ENCODE measurements around the gene MGAT3.

The MGAT3 gene

DNA sequence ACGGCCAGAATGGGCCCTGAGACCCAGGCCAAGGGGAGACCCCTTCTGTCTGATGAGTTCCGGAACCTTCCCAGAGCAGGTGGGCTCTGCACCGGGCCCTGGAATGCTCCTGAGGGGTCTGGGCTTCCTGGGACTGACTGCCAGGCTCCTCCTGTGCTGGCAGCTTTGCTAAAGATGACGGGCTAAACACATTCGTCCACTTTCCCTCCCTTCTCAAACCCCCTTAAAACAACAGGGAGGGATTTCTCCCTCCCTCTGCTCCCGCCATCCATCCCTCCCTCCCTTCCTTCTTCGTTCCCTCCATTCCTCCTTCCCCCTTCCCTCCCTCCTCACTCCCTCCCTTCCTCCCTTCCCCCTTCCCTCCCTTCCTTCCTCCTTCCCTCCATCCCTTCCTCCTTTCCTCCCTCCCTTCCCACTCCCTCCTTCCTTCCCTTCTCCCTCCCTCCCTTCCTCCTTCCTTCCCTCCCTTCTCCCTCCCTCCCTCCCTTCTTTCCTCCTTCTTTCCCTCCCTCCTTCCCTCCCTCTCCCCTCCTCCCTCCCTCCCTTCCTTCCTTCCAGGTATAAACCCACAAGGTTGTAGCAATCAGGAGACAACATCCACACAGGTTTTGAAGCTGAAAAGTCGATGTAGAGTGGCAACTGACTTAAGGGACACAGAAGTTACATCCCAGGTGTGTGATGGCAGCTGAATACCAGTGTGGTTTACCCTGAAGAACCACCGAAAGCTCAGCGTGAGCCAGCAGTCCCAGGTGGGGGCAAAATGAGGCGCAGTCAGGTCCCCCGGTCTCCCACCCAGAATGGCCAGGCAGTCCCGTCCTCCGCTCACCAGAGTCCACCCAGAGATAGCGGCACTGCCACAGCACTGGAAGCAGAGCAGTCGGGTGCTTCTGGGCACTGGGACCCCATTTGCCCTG, 18.8 kb upstream of the MGAT3 start:
- no peak for DNase-seq (ENCODE audit: low read depth)
- no peaks in the 10 kb centered on the region for H3K36me3 ChIP-seq (ENCODE audit: control insufficient read depth, insufficient read depth, low read length, severe bottlenecking)
- H3K9ac ChIP-seq (ENCODE audit: low read length), result peak overlapping the region; percentile 33
- H3K4me3 ChIP-seq (ENCODE audit: low read length), result no peak overlapping the region
- no peaks in the 10 kb centered on the region for H3K27me3 ChIP-seq (replicated peaks; ENCODE audit: control insufficient read depth, insufficient read depth, low read length)
- H3K4me1 ChIP-seq (ENCODE audit: control insufficient read depth, insufficient read depth, low read length), result peaks cover 4% of the 10 kb centered on the region
- no peaks in the 10 kb centered on the region for H3K9me3 ChIP-seq (ENCODE audit: control insufficient read depth, low read length)

DNA sequence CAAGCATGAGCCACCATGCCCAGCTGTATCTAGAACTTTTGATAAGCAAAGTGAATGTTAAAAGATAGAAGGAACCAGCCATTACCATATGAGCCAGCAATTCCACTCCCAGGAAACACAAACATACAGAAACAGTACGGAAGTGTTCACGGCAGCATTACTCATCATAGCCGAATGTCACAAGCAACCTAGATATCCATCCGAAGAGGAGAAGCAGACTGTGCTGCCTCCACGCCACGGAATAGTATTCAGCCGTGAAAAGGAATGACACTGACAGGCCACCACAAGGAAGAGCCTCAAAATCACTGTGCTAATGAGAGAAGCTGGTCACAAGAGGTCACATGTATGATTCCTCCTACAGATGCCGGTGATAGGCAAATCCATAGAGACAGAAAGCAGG, 17.6 kb upstream of the MGAT3 start:
- DNase-seq (ENCODE audit: low read depth), result peak; percentile 33
- no peak overlapping the region for H3K4me3 ChIP-seq (ENCODE audit: low read length)
- no peaks in the 10 kb centered on the region for H3K27me3 ChIP-seq (replicated peaks; ENCODE audit: control insufficient read depth, insufficient read depth, low read length)
- H3K36me3 ChIP-seq (ENCODE audit: control insufficient read depth, insufficient read depth, low read length, severe bottlenecking), result no peaks in the 10 kb centered on the region
- no peak overlapping the region for H3K9ac ChIP-seq (ENCODE audit: low read length)
- H3K9me3 ChIP-seq (ENCODE audit: control insufficient read depth, low read length), result no peaks in the 10 kb centered on the region
- H3K4me1 ChIP-seq (ENCODE audit: control insufficient read depth, insufficient read depth, low read length), result peaks cover 6% of the 10 kb centered on the region

DNA sequence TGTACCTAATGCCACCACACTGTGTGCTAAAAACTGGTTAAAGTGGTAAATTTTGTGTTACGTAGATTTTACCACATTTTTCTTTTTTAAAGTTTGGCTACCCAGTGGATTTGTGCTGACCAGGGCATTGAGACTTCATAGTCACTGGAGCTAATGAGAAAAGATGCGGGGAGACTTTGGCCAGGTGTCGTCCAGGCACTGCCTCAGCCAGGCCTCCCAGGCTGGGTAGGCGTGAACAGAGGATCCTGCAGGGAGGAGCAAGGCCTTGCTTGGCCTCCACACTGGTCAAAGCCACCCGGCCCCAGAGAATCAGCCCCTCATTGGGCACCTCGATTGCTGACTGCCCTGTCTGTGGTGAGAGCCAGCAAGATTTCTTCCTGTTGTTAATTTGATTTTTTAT, 13.4 kb upstream of the MGAT3 start:
- Histone ChIP-seq H3K4me1 (ENCODE audit: control insufficient read depth, insufficient read depth, low read length) (peaks cover 3% of the 10 kb centered on the region), H3K36me3 (ENCODE audit: control insufficient read depth, insufficient read depth, low read length, severe bottlenecking) (no peaks in the 10 kb centered on the region), H3K27me3 (replicated peaks; ENCODE audit: control insufficient read depth, insufficient read depth, low read length) (no peaks in the 10 kb centered on the region), H3K9me3 (ENCODE audit: control insufficient read depth, low read length) (no peaks in the 10 kb centered on the region), H3K4me3 (ENCODE audit: low read length) (no peak overlapping the region), H3K9ac (ENCODE audit: low read length) (no peak overlapping the region)
- no peak for DNase-seq (ENCODE audit: low read depth)

DNA sequence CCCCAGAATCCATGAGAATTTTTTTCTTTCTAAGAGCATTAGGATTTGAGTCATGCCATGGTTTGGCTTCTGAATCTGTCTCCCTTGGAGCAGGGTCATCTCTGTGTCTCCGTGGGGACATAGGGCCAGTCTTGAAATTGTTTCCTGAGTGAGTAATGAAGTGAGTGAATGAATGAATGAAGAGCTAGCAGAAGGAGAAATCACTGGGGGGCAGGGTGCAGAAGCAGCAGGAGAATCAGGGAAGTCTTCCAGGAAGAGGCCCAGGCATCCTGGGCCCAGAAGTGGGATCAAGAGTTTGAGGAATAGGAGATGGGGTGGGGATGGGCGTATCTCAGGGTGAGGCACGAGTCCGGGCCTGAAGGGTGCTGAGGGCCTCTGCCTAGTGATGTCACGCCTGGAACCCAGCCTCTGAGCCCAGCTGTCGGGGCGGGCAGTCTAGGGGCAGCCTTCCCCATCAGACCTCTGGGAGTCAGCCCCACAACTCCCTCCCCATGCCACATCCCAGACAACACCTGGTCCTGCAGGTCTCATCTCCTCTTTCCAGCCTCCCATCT, 12.5 kb upstream of the MGAT3 start:
- Histone ChIP-seq H3K4me1 (ENCODE audit: control insufficient read depth, insufficient read depth, low read length) (peaks cover 3% of the 10 kb centered on the region), H3K36me3 (ENCODE audit: control insufficient read depth, insufficient read depth, low read length, severe bottlenecking) (no peaks in the 10 kb centered on the region), H3K4me3 (ENCODE audit: low read length) (no peak overlapping the region), H3K9ac (ENCODE audit: low read length) (no peak overlapping the region), H3K27me3 (replicated peaks; ENCODE audit: control insufficient read depth, insufficient read depth, low read length) (no peaks in the 10 kb centered on the region), H3K9me3 (ENCODE audit: control insufficient read depth, low read length) (no peaks in the 10 kb centered on the region)
- no peak for DNase-seq (ENCODE audit: low read depth)

DNA sequence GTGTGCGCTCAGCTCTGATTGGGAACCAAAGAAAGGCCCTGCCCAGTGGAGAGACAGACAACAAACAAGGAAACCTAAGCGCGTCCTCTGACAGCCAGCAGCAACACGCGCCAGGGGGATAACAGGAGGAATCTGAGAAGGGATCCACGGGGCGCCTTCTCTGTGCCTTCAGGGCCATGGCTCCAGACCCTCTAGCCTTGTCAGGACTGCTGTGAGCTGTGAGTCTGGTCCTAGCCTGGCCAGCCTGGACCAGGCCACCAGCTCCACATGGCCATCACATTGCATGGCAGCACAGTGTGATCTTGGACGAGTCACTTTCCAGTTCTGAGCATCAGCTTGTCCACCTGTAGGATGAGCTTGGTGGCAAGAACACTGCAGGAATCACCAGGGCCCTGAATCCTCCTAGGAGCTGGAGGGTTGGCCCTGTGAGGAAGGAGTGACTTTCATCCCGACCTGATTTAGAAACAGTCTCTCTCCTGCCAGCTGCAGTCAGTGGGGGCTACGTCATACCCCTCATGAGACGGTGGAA, 11.8 kb upstream of the MGAT3 start:
- H3K4me1 ChIP-seq (ENCODE audit: control insufficient read depth, insufficient read depth, low read length), result peaks cover 3% of the 10 kb centered on the region
- no peak overlapping the region for H3K4me3 ChIP-seq (ENCODE audit: low read length)
- peaks cover 5% of the 10 kb centered on the region for H3K27me3 ChIP-seq (replicated peaks; ENCODE audit: control insufficient read depth, insufficient read depth, low read length)
- no peak overlapping the region for H3K9ac ChIP-seq (ENCODE audit: low read length)
- H3K36me3 ChIP-seq (ENCODE audit: control insufficient read depth, insufficient read depth, low read length, severe bottlenecking), result no peaks in the 10 kb centered on the region
- no peak for DNase-seq (ENCODE audit: low read depth)
- no peaks in the 10 kb centered on the region for H3K9me3 ChIP-seq (ENCODE audit: control insufficient read depth, low read length)

DNA sequence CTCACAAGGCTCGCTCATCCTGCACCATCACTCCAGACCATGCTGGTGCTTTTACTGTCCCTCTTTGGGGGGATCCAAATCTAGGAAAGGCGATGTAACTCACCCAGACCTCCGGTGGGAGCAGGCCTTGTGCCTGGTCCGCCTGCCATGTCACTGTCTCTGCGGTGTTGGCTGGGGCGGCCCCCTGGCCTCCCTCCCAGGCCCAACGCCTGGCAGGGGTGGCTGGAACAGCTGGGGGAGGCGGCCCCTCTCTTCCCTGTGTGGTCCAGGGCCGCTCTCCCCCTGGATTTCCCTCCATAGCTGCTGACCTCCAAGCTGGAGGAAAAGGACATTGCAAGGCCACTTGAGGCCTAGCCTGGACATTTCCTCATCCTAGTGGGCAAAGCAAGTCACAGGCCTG, 11.1 kb upstream of the MGAT3 start:
- Histone ChIP-seq H3K9ac (ENCODE audit: low read length) (no peak overlapping the region), H3K27me3 (replicated peaks; ENCODE audit: control insufficient read depth, insufficient read depth, low read length) (peaks cover 7% of the 10 kb centered on the region), H3K9me3 (ENCODE audit: control insufficient read depth, low read length) (no peaks in the 10 kb centered on the region), H3K4me1 (ENCODE audit: control insufficient read depth, insufficient read depth, low read length) (peaks cover 3% of the 10 kb centered on the region), H3K4me3 (ENCODE audit: low read length) (no peak overlapping the region), H3K36me3 (ENCODE audit: control insufficient read depth, insufficient read depth, low read length, severe bottlenecking) (no peaks in the 10 kb centered on the region)
- no peak for DNase-seq (ENCODE audit: low read depth)

DNA sequence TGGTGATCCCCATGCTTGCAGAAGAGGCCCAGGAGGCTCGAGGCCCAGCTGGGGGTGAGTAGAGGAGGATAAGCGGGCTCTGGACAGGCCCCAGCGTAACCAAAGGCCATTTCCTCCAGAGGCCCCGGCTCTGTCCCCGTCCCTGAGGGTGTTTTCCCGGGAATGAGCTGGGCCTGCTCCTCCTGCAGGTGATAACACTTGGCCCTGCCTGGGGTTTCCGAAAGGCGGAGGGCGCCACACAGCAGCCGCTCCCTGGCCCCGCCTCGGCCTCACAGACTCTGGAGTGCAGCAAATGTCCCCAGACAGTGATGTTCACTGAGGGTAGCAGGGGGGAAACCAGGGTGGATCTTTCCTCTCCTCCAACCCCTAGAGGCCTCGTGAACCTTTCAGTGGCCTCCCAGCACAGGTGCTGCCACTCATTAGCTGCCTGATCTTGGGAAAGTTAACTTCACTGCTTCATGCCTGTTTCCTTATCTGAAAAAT, 10.5 kb upstream of the MGAT3 start:
- Histone ChIP-seq H3K9me3 (ENCODE audit: control insufficient read depth, low read length) (no peaks in the 10 kb centered on the region), H3K36me3 (ENCODE audit: control insufficient read depth, insufficient read depth, low read length, severe bottlenecking) (no peaks in the 10 kb centered on the region), H3K4me1 (ENCODE audit: control insufficient read depth, insufficient read depth, low read length) (peaks cover 3% of the 10 kb centered on the region), H3K9ac (ENCODE audit: low read length) (no peak overlapping the region), H3K4me3 (ENCODE audit: low read length) (no peak overlapping the region), H3K27me3 (replicated peaks; ENCODE audit: control insufficient read depth, insufficient read depth, low read length) (peaks cover 12% of the 10 kb centered on the region)
- DNase-seq (ENCODE audit: low read depth), result no peak

DNA sequence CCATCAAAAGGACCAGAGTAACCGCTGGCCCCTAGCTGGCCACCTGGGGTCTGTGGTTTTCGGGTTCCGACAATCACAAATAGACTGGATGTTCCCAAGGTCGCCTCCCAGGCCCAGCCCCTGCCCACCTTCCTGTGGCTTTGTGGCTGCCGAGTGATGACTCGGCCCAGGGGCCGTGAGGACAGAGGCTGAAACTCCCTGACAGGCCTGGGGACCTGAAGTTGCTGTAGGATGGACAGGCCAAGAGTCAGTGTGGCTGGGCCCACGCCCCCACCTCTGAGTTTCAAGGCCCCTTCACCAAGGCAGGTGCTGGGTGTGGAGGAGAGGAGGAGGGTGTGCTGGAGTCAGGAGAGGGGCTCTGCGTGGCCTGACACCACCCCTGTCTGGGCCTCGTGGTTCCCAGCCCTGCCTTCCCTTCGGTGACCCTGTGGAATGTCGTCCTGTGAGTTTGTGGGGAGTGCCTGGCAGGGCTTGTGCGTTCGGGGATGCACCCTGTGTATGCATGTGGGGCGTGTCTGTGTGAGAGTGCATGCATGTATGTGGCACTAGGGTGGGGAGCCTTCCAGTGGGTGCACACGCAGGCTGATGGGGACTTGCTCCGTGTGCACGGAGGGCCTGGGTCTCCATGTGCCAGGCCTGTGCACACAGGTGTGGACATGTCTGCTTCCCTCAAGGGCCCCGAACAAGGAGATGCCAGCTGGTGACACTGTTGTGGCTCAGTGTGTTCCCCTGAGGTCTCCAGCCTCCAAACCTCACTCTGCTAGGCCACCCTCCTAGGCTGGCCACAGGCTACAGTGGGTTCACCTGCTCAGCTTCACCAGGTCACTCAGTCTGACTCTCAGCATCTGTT, 8.4 kb upstream of the MGAT3 start:
- peaks cover 12% of the 10 kb centered on the region for H3K4me1 ChIP-seq (ENCODE audit: control insufficient read depth, insufficient read depth, low read length)
- H3K4me3 ChIP-seq (ENCODE audit: low read length), result no peak overlapping the region
- H3K36me3 ChIP-seq (ENCODE audit: control insufficient read depth, insufficient read depth, low read length, severe bottlenecking), result no peaks in the 10 kb centered on the region
- no peaks in the 10 kb centered on the region for H3K9me3 ChIP-seq (ENCODE audit: control insufficient read depth, low read length)
- H3K27me3 ChIP-seq (replicated peaks; ENCODE audit: control insufficient read depth, insufficient read depth, low read length), result peaks cover 12% of the 10 kb centered on the region
- no peak for DNase-seq (ENCODE audit: low read depth)
- no peak overlapping the region for H3K9ac ChIP-seq (ENCODE audit: low read length)

DNA sequence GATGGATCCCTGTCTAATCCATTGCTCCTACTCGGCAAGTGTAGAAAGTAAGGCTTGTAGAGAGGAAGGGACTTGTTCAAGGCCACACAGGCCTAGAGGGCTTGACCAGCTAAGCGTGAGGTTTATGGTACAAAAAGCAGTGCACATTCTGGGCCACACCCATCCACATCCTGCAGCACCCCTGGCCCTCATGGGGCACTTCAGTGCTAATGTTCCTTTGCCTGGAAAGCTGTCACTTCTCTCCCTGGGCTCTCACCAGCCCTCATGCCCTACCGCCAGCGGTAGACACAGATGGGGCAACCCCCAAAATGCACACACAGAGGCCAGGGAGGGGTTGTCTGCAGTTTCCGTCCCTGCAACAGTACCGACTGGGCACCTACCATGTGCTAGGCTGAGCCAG, 7.1 kb upstream of the MGAT3 start:
- no peaks in the 10 kb centered on the region for H3K36me3 ChIP-seq (ENCODE audit: control insufficient read depth, insufficient read depth, low read length, severe bottlenecking)
- no peak overlapping the region for H3K4me3 ChIP-seq (ENCODE audit: low read length)

DNA sequence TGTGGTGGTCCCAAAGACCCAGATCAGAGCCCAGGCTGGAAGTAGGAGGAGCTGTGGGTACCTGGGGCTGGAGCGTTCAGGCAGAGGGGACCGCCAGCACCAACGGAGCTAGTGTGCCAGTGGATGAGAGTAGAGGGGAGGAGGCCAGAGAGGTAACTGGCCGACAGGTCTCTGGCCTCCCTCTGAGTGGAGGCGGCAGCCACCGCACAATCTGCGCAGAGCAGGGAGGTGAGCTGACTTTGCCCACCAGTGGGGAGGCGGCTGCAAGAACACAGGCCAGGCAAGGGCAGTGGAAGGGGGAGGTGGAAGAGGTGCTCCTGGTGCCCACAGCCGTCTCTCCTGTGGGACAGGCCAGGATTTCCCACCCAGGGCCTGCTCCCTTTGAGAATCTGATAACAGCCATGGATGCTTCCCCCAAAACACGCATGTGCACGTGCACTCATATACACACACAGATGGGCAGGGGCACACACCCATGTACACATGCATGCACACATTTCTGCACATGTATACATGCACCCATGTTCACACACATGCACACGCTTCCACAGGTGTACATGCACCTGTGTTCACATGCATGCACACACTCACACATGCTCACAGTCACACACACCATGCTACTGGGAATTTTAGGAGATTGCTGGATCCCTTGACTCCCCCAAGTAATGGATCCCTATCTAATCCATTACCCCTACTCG, 6.4 kb upstream of the MGAT3 start:
- no peak for DNase-seq (ENCODE audit: low read depth)
- H3K9ac ChIP-seq (ENCODE audit: low read length), result no peak overlapping the region
- no peaks in the 10 kb centered on the region for H3K36me3 ChIP-seq (ENCODE audit: control insufficient read depth, insufficient read depth, low read length, severe bottlenecking)
- H3K27me3 ChIP-seq (replicated peaks; ENCODE audit: control insufficient read depth, insufficient read depth, low read length), result peaks cover 12% of the 10 kb centered on the region
- peaks cover 25% of the 10 kb centered on the region for H3K4me1 ChIP-seq (ENCODE audit: control insufficient read depth, insufficient read depth, low read length)
- H3K4me3 ChIP-seq (ENCODE audit: low read length), result no peak overlapping the region
- H3K9me3 ChIP-seq (ENCODE audit: control insufficient read depth, low read length), result no peaks in the 10 kb centered on the region

More for the DNA sequence above, 7.1 kb upstream of the MGAT3 start:
- H3K9ac ChIP-seq (ENCODE audit: low read length), result no peak overlapping the region
- peaks cover 12% of the 10 kb centered on the region for H3K27me3 ChIP-seq (replicated peaks; ENCODE audit: control insufficient read depth, insufficient read depth, low read length)
- H3K4me1 ChIP-seq (ENCODE audit: control insufficient read depth, insufficient read depth, low read length), result peaks cover 21% of the 10 kb centered on the region
- no peaks in the 10 kb centered on the region for H3K9me3 ChIP-seq (ENCODE audit: control insufficient read depth, low read length)
- no peak for DNase-seq (ENCODE audit: low read depth)
